HG02852 (cell line): ENCODE data around the gene PDE4D.

Experiments
- ATAC-seq: cut with Tn5 transposase; IDR thresholded peaks from one replicate; pipeline ENCODE4 v1.9.1; 2021; ENCODE audit warnings: mild to moderate bottlenecking, moderate library complexity; ENCODE audit not compliant: unreplicated experiment

PDE4D gene

DNA sequence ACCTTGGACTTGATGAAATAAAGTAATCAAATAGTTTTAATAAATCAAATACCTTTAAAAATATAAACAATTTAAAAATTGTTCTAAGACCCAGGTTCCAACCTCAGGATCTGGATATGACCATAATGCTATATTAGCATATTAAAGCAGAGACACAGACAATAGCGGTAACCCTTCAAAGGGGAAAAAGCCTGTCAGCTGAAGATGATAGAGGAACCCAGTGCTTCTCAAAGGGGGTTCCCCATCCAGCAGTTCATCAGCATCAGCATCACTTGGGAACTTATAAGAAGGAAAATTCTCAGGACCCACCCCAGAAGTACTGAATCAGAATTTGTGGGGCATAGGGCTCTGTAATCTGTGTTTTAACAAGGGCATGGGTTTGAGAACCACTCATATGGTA is 791.1 kb downstream of the PDE4D start:
- no peak for ATAC-seq

DNA sequence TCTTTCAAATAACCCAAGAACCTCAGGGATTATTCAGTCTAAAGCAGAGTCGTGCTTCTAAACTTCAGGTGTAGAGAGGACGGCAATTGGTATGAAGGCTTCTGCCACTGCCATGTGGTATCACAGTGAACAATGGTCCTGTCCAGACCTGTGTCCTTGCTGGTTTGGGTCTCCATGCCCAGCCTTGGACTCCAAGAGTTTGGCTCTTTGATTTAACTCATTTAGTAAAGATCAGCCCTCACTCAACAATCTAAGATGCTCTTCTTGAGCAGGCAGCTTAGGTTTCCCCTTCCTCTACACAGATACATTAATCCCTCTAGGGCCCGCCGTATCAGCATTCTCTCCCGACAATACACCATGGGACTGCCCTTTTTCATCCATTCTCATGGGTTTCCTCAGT is 792.7 kb downstream of the PDE4D start:
- ATAC-seq, result no peak

DNA sequence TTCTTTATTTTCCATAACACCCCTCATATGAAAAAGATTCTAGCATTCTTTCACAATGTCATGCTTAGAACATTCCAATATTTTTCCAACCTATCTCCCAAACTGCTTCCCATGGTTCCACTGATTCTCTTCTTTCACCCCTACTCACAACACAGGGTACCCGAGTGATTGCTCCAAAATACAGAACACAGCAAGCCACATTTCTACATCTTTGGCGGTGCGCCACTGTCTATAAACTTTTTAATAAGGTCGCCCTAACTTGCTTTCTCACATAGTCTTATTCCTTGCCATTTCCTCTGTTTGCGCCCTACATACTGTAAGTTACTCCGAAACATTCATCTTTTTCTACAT is 793.6 kb downstream of the PDE4D start:
- no peak for ATAC-seq

DNA sequence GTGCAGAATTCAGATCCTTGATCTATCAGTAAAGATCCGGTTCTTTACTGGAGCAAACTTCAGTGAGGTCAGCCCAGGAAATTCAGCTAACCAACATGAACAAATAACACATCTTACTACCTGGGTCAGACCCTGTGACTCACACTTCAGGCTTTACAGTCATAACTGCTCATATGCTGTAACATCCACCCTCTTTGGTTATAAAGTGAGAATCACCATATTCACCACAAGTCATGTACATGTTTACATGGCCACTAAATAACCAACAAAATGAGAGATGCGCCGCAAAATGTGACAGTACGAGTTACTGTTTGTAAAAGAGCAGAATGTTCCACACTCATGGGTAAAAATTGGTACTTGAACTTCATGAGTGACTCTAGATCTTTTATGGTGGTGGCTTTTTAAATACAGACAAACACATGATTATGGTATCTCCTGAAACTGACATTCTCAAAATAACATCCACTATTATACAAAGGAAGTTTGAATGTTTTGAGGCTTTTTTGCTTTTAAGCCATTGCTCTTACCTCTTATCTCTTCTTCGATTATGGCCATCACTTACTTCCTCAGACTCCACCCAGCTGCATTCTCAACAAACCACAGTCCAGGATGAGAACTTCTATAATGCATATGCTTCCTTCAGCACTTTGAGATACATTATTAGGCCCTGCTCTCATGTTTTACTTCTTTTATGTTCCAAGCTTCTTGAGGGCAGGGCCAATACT is 794.1 kb downstream of the PDE4D start:
- ATAC-seq, result peak; percentile 77

GRCh38 chr5:59098743-59099142 is 794.8 kb downstream of the PDE4D start:
- ATAC-seq, result no peak

- ATAC-seq, result no peak
These were observed 795.8 kb downstream of the PDE4D start for GRCh38 chr5:59097712-59098111.

GRCh38 chr5:59097116-59097515 is 796.4 kb downstream of the PDE4D start:
- ATAC-seq, result no peak

DNA sequence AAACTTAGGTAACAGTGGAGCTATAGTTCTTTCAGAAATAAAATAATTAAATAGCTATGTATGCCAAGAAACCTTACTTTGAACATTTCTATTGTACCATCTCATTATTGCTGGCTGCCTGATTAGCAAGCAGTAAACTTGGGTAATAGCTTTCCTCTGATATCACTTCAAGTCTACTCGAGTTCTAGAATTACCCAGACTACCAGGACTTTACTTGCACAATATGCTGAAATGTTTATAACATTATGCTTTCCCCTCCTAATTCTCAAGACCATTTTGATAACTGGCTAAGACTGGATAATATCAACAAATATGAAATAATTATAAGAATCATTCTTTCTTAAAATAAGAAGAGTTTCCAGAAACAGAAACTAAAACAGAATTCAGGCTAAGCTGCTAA is 798.0 kb downstream of the PDE4D start:
- ATAC-seq, result no peak

- no peak for ATAC-seq
These were observed 798.7 kb downstream of the PDE4D start for GRCh38 chr5:59094864-59095263.

GRCh38 chr5:59093329-59093728 is 800.2 kb downstream of the PDE4D start:
- no peak for ATAC-seq

- ATAC-seq, result no peak
These were observed 800.8 kb downstream of the PDE4D start for GRCh38 chr5:59092758-59093157.

DNA sequence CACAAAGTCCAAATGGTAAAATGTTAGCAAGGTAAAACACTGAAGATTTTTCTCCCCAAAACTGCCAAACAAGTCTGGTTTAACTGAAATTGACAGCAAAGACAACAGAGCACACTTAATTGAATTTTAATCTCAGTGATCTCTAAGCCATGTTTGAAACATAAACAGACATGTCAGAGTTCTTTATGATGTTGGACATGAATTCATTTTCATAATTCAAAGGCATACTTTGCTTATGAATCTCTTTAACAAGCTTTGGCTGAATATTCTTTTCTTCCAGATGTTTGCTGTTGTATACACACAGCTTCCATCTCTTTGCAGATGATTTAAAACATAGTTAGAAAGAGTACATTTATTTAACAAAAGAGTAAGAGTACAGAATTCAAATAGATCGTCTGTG is 801.6 kb downstream of the PDE4D start:
- ATAC-seq, result no peak

GRCh38 chr5:59090323-59090722 is 803.2 kb downstream of the PDE4D start:
- no peak for ATAC-seq

GRCh38 chr5:59089767-59090166 is 803.8 kb downstream of the PDE4D start:
- ATAC-seq, result no peak

DNA sequence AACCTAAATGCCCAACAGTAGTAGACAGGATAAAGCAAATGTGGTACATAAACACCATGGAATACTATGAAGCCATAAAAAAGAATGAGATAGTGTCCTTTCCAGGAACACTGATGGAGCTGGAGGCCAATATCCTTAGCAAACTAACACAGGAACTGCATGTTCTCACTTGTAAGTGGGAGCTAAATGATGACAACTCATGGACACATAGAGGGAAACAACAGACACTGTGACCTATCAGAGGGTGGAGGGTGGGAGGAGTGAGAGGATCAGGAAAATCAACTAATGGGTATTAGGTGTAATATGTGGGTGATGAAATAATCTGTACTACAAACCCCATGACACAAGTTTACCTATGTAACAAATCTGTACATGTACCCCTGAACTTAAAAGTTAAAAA is 805.0 kb downstream of the PDE4D start:
- no peak for ATAC-seq

- no peak for ATAC-seq
These were observed 807.5 kb downstream of the PDE4D start for GRCh38 chr5:59086024-59086423.

DNA sequence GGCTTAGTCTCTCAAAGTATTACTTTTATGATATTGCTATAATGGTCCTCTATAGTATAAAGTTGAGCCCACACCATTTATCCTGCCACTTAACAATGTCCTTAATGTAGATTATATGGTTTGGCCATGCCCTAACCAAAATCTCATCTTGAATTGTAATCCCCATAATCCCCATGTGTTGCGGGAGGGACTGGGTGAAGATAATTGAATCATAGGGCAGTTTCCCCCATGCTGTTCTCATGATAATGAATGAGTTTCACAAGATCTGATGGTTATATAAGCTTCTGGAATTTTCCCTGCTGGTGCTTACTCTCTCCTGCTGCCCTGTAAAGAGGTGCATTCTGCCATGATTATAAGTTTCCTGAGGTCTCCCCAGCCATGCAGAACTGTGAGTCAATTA is 811.8 kb downstream of the PDE4D start:
- no peak for ATAC-seq

- no peak for ATAC-seq
These were observed 813.6 kb downstream of the PDE4D start for GRCh38 chr5:59079622-59080620.

DNA sequence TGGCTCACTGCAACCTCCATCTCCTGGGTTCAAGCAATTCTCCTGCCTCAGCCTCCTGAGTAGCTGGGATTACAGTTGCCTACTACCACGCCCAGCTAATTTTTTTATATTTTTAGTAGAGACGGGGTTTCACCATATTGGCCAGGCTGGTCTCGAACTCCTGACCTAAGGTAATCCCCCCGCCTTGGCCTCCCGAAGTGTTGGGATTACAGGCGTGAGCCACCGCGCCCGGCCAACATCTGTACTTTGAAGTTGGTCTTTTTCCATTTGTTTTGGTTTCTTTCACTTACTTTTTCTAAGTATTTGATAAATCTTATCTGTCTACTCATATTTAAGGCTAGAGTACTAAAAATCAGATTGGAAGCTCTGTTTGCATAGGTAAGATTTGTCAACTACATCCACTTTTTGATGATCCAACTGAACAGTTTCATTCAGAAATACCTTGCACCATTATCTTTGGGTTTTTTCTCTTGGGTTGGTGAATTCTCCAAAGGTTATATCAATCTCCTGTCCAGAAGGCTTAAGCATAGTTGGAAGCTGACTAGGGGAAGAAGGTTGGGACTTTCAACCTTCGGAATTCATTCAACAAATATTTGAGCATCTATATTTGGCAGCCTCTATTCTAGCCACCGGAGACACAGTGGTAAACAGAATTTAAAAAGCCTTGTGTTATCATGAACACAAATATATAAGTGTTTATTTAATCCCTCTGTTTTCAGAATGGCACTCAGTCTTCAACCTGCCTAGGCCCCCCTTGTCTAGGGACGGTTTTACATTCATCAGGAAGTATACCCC is 821.6 kb downstream of the PDE4D start:
- ATAC-seq, result no peak

DNA sequence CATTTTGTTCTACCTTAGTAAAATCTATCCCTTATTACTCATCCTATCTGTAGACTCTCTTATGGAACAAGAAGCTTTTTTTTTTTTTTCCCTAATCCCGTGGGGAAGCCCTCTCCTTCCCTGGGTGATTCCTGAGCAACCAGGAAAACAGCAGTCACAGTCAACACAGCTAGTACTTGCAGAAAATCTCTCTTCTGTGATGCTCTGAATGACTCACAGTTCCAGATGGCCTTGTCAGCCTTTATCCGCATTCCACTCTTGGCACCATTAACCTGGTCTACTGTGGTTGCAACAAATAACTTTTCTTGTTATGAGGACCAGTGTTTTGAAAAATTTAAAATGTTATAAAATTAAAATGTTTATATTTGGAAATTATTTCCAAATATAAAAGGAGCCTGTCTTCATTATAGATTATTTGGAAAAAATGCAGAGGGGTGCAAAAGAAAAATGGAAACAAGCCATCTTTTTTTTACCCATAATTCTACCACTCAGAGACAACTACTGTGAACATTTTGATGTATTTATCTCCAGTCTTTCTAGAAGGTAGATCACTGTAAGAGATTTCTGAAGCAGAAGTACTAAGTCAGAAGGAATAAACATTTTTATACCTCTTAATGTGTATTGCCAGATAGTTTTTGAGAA is 824.0 kb downstream of the PDE4D start:
- no peak for ATAC-seq
